Measurements from ENCODE around the gene VIPAS39.
"Not testable (repeated sequence)": the region's sequence is repeated elsewhere in the genome, so short reads cannot be mapped to it uniquely, and the experiment has no call there.

The VIPAS39 gene

GRCh38 chr14:77458249-77458950 lies 999 bp upstream of the VIPAS39 start:
- peak overlapping the region; percentile 31 for H2AFZ ChIP-seq (ENCODE audit: low read depth, low read length)
- no peaks in the 10 kb centered on the region for H3K9me3 ChIP-seq (ENCODE audit: low read length)
- H3K36me3 ChIP-seq (ENCODE audit: insufficient read depth, low read length), result peaks cover 37% of the 10 kb centered on the region
- H3K4me3 ChIP-seq (ENCODE audit: low read length), result peak overlapping the region; percentile 67
- H3K4me1 ChIP-seq (ENCODE audit: insufficient read depth, low read length), result peaks cover 12% of the 10 kb centered on the region
- H3K27me3 ChIP-seq (ENCODE audit: insufficient read depth, low read length), result no peaks in the 10 kb centered on the region

GRCh38 chr14:77457115-77457521 lies 283 bp downstream of the VIPAS39 start:
- no peaks in the 10 kb centered on the region for H3K9me3 ChIP-seq (ENCODE audit: low read length)
- H3K4me3 ChIP-seq (ENCODE audit: low read length), result peak overlapping the region; percentile 67
- H3K36me3 ChIP-seq (ENCODE audit: insufficient read depth, low read length), result peaks cover 31% of the 10 kb centered on the region
- no peaks in the 10 kb centered on the region for H3K27me3 ChIP-seq (ENCODE audit: insufficient read depth, low read length)
- peaks cover 12% of the 10 kb centered on the region for H3K4me1 ChIP-seq (ENCODE audit: insufficient read depth, low read length)
- H2AFZ ChIP-seq (ENCODE audit: low read depth, low read length), result peak overlapping the region; percentile 56

- no peaks in the 10 kb centered on the region for H3K27me3 ChIP-seq (ENCODE audit: insufficient read depth, low read length)
- H3K9me3 ChIP-seq (ENCODE audit: low read length), result no peaks in the 10 kb centered on the region
- no peak overlapping the region for H2AFZ ChIP-seq (ENCODE audit: low read depth, low read length)
- H3K4me3 ChIP-seq (ENCODE audit: low read length), result peak overlapping the region; percentile 67
- peaks cover 31% of the 10 kb centered on the region for H3K36me3 ChIP-seq (ENCODE audit: insufficient read depth, low read length)
- H3K4me1 ChIP-seq (ENCODE audit: insufficient read depth, low read length), result peaks cover 12% of the 10 kb centered on the region
These were observed 1.3 kb downstream of the VIPAS39 start for GRCh38 chr14:77455966-77456640.

GRCh38 chr14:77442196-77442595 lies 15.2 kb downstream of the VIPAS39 start:
- H3K36me3 ChIP-seq (ENCODE audit: insufficient read depth, low read length), result peaks cover 62% of the 10 kb centered on the region
- no peak overlapping the region for H3K4me3 ChIP-seq (ENCODE audit: low read length)
- H3K9me3 ChIP-seq (ENCODE audit: low read length), result no peaks in the 10 kb centered on the region
- no peaks in the 10 kb centered on the region for H3K27me3 ChIP-seq (ENCODE audit: insufficient read depth, low read length)
- H3K4me1 ChIP-seq (ENCODE audit: insufficient read depth, low read length), result no peaks in the 10 kb centered on the region
- H2AFZ ChIP-seq (ENCODE audit: low read depth, low read length), result no peak overlapping the region

GRCh38 chr14:77439861-77440260 lies 17.5 kb downstream of the VIPAS39 start:
- peaks cover 70% of the 10 kb centered on the region for H3K36me3 ChIP-seq (ENCODE audit: insufficient read depth, low read length)

GRCh38 chr14:77438596-77438995 lies 18.8 kb downstream of the VIPAS39 start:
- no peaks in the 10 kb centered on the region for H3K27me3 ChIP-seq (ENCODE audit: insufficient read depth, low read length)
- no peaks in the 10 kb centered on the region for H3K9me3 ChIP-seq (ENCODE audit: low read length)
- peaks cover 75% of the 10 kb centered on the region for H3K36me3 ChIP-seq (ENCODE audit: insufficient read depth, low read length)
- H2AFZ ChIP-seq (ENCODE audit: low read depth, low read length), result no peak overlapping the region
- no peak overlapping the region for H3K4me3 ChIP-seq (ENCODE audit: low read length)
- no peaks in the 10 kb centered on the region for H3K4me1 ChIP-seq (ENCODE audit: insufficient read depth, low read length)

More at GRCh38 chr14:77439861-77440260, 17.5 kb downstream of the VIPAS39 start:
- no peaks in the 10 kb centered on the region for H3K27me3 ChIP-seq (ENCODE audit: insufficient read depth, low read length)
- H3K4me3 ChIP-seq (ENCODE audit: low read length), result no peak overlapping the region
- no peak overlapping the region for H2AFZ ChIP-seq (ENCODE audit: low read depth, low read length)
- no peaks in the 10 kb centered on the region for H3K9me3 ChIP-seq (ENCODE audit: low read length)
- no peaks in the 10 kb centered on the region for H3K4me1 ChIP-seq (ENCODE audit: insufficient read depth, low read length)

- no peaks in the 10 kb centered on the region for H3K4me1 ChIP-seq (ENCODE audit: insufficient read depth, low read length)
- H3K9me3 ChIP-seq (ENCODE audit: low read length), result no peaks in the 10 kb centered on the region
- H2AFZ ChIP-seq (ENCODE audit: low read depth, low read length), result no peak overlapping the region
- no peaks in the 10 kb centered on the region for H3K27me3 ChIP-seq (ENCODE audit: insufficient read depth, low read length)
- no peak overlapping the region for H3K4me3 ChIP-seq (ENCODE audit: low read length)
- peaks cover 69% of the 10 kb centered on the region for H3K36me3 ChIP-seq (ENCODE audit: insufficient read depth, low read length)
These were observed 21.4 kb downstream of the VIPAS39 start for GRCh38 chr14:77436042-77436441.

GRCh38 chr14:77426396-77426795 lies 31.0 kb downstream of the VIPAS39 start:
- Histone ChIP-seq H3K36me3 (ENCODE audit: insufficient read depth, low read length) (peaks cover 79% of the 10 kb centered on the region), H3K9me3 (ENCODE audit: low read length) (no peaks in the 10 kb centered on the region), H3K4me1 (ENCODE audit: insufficient read depth, low read length) (no peaks in the 10 kb centered on the region), H3K27me3 (ENCODE audit: insufficient read depth, low read length) (no peaks in the 10 kb centered on the region), H3K4me3 (ENCODE audit: low read length) (no peak overlapping the region), H2AFZ (ENCODE audit: low read depth, low read length) (no peak overlapping the region)

GRCh38 chr14:77424862-77425261 lies 32.5 kb downstream of the VIPAS39 start:
- Histone ChIP-seq H2AFZ (ENCODE audit: low read depth, low read length) (no peak overlapping the region), H3K36me3 (ENCODE audit: insufficient read depth, low read length) (peaks cover 69% of the 10 kb centered on the region), H3K27me3 (ENCODE audit: insufficient read depth, low read length) (no peaks in the 10 kb centered on the region), H3K4me1 (ENCODE audit: insufficient read depth, low read length) (no peaks in the 10 kb centered on the region), H3K9me3 (ENCODE audit: low read length) (peaks cover under 1% of the 10 kb centered on the region), H3K4me3 (ENCODE audit: low read length) (no peak overlapping the region)

GRCh38 chr14:77423423-77423822 lies 34.0 kb downstream of the VIPAS39 start, which contains the start of gene NOXRED1:
TSS of gene NOXRED1 (minus strand) at chr14:77423523. CDS start at chr14:77422889, 634 bp downstream.
- Histone ChIP-seq H2AFZ (ENCODE audit: low read depth, low read length) (no peak within 1 kb of the TSS), H3K4me1 (ENCODE audit: insufficient read depth, low read length) (no peaks in the 10 kb centered on the region), H3K27me3 (ENCODE audit: insufficient read depth, low read length) (no peaks in the 10 kb centered on the region), H3K4me3 (ENCODE audit: low read length) (no peak within 1 kb of the TSS), H3K9me3 (ENCODE audit: low read length) (peaks cover 7% of the 10 kb centered on the region), H3K36me3 (ENCODE audit: insufficient read depth, low read length) (peaks cover 55% of the 10 kb centered on the region)

- Histone ChIP-seq H3K27me3 (ENCODE audit: insufficient read depth, low read length) (no peaks in the 10 kb centered on the region), H3K4me3 (ENCODE audit: low read length) (no peak overlapping the region), H3K4me1 (ENCODE audit: insufficient read depth, low read length) (no peaks in the 10 kb centered on the region), H3K36me3 (ENCODE audit: insufficient read depth, low read length) (peaks cover 33% of the 10 kb centered on the region), H3K9me3 (ENCODE audit: low read length) (peaks cover 7% of the 10 kb centered on the region), H2AFZ (ENCODE audit: low read depth, low read length) (no peak overlapping the region)
These were observed 36.2 kb downstream of the VIPAS39 start for GRCh38 chr14:77421201-77421600.

- H3K4me1 ChIP-seq (ENCODE audit: insufficient read depth, low read length), result no peaks in the 10 kb centered on the region
- no peak overlapping the region for H3K4me3 ChIP-seq (ENCODE audit: low read length)
- H3K9me3 ChIP-seq (ENCODE audit: low read length), result peaks cover 7% of the 10 kb centered on the region
- no peak overlapping the region for H2AFZ ChIP-seq (ENCODE audit: low read depth, low read length)
- H3K27me3 ChIP-seq (ENCODE audit: insufficient read depth, low read length), result no peaks in the 10 kb centered on the region
- H3K36me3 ChIP-seq (ENCODE audit: insufficient read depth, low read length), result no peaks in the 10 kb centered on the region
These were observed 40.6 kb downstream of the VIPAS39 start for GRCh38 chr14:77416836-77417235.

GRCh38 chr14:77416098-77416497 lies 41.3 kb downstream of the VIPAS39 start:
- not testable (repeated sequence) for H2AFZ ChIP-seq (ENCODE audit: low read depth, low read length); H3K4me3 ChIP-seq (ENCODE audit: low read length); H3K36me3 ChIP-seq (ENCODE audit: insufficient read depth, low read length); H3K27me3 ChIP-seq (ENCODE audit: insufficient read depth, low read length); H3K4me1 ChIP-seq (ENCODE audit: insufficient read depth, low read length); H3K9me3 ChIP-seq (ENCODE audit: low read length)
